HG03108 (cell line): ENCODE data around the gene ADH1C.
A peak's percentile ranks its signal among the peaks of the same experiment; 100 is the strongest.
"Not testable (repeated sequence)": the region's sequence is repeated elsewhere in the genome, so short reads cannot be mapped to it uniquely, and the experiment has no call there.

Source experiments
- ATAC-seq: cut with Tn5 transposase; IDR thresholded peaks from one replicate; pipeline ENCODE4 v1.9.1; 2021; ENCODE audit warnings: moderate library complexity; ENCODE audit not compliant: unreplicated experiment

ADH1C gene

DNA sequence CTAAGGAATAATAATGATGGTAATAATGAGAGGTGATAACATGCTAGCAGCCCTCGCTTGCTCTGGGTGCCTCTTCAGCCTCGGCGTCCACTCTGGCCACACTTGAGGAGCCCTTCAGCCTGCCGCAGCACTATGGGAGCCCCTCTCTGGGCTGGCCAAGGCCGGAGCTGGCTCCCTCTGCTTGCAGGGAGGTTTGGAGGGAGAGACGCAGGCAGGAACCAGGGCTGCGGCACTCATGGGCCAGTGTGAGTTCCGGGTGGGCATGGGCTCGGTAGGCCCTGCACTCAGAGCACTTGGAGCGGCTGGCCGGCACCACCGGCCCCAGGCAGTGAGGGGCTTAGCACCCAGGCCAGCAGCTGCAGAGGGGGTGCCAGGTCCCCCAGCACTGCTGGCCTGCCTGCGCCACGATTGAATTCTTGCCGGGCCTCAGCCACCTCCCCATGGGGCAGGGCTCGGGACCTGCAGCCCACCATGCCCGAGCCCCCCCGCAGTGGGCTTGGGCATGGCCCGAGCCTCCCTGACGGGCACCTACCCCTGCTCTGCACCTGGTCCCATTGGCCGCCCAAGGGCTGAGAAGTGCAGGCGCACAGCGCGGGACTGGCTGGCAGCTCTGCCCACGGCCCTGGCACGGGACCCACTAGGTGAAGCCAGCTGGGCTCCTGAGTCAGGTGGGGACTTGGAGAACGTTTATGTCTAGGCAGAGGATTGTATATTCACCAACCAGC lies 7.1 kb upstream of the ADH1C start:
- ATAC-seq: no peak

DNA sequence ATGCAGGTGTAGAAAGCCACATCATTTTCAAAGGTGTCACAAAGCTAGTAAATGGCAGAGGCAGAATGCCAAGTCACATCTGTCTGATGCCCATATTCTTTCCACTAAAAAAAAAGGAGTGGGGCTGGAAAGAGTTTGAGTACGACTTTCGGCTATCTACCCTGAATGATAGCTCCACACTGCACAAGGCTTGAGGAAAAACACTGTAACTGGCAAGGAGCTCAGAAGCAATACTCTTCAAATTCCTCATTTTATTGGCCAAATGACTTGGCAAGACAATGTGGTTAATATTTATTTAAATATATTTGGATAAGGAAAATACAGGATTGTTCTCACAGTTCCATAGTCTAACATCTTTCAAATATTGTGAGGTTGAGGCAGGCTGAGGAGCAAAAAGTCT lies 5.4 kb upstream of the ADH1C start:
- no peak for ATAC-seq

DNA sequence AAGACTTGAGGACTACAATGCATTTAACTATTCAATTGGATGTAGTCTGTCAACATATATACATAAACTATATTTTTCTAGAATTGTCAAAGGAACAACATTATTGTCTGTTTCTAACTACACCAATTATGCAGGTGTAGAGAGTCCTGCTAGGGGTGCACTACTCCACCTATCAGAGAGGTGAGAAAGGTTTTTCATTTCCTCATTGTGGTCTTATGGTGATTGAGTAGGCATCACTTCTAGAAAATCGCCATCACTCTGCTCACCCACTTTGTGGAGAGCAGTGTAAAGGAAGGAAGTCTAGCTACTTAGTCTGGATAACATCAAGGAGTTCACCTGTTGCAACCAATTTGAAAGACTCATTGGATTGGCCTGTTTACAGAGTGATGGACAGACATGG lies 4.4 kb upstream of the ADH1C start:
- peak; percentile 54 for ATAC-seq

DNA sequence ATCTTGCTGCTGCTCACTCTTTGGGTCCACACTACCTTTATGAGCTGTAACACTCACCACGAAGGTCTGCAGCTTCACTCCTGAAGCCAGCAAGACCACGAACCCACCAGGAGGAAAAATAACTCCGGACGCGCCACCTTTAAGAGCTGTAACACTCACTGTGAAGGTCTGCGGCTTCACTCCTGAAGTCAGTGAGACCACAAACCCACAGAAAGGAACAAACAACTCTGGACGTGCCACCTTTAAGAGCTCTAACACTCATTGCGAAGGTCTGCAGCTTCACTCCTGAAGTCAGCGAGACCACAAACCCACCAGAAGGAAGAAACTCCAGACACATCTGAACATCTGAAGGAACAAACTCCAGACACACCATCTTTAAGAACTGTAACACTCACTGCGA lies 3.6 kb upstream of the ADH1C start:
- not testable (repeated sequence) for ATAC-seq

DNA sequence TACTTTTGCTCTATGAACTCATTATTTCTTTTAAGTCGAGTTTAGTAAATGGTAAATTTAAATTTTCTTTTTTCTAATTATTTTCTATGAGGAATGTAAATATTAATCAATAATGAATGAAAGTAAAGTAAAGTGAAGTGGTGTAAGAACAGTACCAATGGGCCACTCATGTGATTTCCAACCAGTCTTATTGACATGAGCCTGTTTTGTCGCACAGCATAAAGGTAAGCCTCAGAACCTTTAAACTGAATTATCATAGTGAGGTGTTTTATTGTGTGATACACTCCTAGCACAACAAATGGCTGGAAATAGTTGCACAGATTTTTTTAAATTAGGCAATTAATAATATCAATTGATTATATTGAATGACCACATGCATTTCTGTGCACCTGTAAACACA lies 1.1 kb downstream of the ADH1C start:
- ATAC-seq: no peak

DNA sequence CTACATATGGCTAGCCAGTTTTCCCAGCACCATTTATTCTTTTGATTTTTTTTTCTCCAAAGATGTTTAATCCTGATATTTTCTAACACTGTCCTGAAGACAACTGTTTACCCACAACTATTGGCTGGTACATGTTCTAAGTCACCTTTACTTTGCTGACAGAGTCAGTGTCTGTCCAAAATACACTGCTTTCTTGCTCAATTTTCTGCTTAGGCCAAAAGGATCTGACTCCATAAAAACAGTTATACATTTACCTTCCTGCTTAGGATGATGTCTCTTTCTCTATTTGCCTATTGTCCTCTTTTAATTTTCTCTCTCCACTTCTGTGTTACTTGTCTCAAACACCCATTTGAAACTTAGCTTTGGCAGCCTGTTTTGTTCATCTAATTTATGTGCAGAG lies 3.2 kb downstream of the ADH1C start:
- ATAC-seq: no peak

DNA sequence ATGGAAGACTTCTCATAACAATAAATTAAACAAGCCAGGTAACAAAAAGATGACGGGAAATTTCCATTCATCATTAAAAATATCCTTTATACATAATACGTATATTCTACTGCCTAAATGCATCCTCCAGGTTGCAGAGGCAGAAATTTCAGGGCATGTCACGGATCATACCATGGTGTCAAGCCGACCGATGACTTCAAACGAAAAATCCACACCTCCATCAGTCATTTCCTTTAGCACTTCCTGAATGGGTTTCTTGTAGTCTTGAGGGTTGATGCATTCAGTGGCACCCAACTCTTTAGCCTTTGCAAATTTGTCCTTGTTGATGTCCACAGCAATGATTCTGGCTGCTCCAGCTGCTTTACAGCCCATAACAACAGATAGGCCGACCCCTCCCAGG lies 9.9 kb downstream of the ADH1C start:
- ATAC-seq: not testable (repeated sequence)

DNA sequence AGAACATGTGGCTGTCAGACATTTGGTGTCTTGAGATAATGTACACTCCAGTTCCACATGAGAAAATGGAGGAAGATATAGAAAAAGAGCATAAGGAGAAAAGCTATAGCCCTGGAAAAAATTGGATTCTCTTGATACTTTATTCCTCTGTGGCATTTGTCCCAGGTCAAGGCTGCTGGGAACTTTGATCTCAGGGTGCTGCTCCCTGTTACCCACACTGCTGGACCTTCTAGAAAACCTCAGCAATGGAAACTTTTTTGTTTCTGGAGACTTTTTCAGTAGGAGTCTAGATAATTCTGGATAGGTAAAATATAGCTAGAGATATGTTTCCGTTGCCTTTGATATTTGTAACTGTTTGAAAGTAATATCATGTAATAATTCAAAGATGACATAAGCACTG lies 11.1 kb downstream of the ADH1C start:
- ATAC-seq: no peak

DNA sequence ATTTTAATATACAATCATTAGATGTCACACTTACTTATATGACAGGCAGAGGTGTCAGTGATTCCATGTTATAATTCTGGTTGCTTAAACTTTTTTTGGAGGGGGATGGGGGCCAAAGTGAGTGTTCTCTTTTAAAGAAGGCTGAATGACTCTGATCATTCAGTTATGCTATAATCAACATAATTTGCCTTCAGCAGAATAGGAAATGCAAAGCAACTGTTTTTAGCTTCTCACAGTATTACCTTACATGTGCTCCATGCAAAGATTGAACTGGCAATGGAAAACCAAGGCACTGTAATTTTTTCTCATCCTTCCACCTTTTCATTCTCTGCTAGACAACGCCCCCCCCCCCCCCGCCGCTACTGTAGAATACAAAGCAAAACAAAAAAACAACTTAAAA lies 13.4 kb downstream of the ADH1C start:
- ATAC-seq: no peak

DNA sequence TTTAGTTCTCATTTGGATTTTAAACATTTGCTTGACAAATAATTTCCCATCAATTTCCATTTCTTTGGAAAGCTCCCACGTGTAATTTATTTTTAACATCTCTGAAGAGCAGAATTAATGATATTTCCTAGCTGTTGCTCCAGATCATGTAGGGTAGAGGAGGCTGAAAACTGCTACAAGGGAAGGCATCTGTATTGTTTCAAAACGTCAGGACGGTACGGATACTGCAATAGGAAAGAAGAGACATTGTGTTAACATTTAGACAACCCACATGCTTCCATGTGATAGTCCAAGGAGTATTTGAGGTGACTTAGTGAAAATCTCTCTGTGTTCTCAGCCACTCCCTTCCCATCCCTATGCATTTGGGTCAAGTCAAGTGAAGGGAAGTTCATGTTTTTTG lies 16.0 kb downstream of the ADH1C start:
- no peak for ATAC-seq

DNA sequence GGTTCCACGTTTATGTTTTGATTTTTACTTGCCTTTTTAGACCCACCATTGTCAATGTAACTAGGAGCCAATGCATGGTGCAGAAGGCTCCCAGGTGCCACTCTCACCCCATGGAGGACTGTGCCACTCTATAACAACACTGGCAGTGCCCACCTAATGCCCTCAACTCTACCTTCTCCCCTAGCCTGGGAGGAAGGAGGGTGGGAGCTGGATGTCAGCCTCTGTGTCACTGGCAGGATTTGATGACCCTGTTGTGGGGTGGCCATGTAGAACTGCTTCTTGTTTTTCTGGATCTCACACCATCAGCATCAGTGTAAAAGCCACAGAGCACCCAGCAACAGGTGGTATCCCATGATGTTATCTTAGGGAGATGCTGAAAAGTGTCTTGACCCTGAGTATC lies 17.7 kb downstream of the ADH1C start:
- ATAC-seq: no peak

DNA sequence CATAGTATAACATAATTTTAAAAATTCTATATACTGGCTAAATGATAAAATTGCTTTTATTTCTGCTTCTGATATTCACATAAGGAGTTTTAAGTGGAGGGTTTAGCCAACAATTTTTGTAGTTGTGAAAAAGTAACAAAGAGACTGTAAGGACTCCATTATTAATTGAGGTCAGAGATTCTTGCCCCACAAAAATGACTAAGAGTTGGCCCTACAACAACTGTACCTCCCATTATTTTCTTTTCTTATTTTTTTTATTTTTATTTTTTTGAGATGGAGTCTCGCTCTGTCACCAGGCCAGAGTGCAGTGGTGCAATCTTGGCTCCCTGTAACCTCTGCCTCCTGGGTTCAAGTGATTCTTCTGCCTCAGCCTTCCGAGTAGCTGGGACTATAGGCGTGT lies 21.9 kb downstream of the ADH1C start:
- ATAC-seq: no peak

DNA sequence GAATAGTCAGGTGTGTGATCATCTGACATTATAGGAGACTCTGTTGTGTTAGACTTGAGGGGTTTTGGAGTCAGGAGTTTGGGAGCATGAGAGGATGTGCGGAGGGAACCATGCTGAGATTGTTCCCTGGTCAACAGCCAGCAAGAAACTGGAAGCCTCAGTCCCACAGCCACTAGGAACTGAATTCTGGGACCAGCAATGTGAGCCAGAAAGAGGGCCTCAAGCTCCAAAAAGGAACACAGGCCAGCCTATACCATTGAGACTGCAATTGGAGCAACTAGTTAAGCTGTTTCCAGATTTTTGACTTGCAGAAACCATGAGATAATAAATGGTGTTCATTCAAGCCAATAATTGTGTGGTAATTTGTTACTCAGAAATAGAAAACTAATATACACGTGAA lies 22.7 kb downstream of the ADH1C start:
- ATAC-seq: no peak

DNA sequence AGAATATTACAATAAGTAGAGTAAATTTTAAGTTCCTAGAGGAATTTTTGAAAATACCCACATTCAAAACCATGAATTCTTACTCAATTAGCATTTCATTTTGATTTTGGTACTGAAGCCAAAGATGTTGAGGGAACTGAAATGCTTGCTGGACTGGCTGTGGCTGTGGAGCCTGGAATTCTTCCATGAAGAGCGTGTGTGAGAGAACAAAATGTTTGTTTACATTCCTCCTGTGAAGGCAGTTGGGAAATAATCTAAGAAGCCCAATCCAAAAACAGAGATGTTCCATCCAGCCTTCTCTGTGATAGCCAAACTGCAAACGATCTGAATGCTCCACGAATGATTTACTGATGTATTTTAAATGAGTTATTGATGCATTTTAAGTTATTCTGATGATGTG lies 27.6 kb downstream of the ADH1C start:
- no peak for ATAC-seq

DNA sequence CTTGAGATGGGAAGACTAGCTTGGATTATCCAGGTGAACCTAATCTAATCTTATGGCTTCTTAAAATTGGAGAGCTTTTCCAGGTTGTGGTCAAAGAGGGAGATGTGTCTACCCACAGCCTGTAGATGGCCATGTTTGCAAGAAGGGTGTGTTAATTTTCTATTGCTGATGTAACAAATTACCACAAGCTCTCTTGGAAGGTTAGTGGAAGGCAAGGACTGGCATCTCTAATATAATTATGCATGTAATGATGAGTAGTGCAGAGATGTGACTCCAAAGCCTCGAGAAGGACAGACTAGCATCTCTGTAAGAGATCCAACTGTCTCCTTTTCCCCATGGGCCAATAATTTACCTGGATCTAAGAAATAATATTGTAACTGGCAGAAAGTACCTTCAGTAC lies 28.2 kb downstream of the ADH1C start:
- no peak for ATAC-seq

DNA sequence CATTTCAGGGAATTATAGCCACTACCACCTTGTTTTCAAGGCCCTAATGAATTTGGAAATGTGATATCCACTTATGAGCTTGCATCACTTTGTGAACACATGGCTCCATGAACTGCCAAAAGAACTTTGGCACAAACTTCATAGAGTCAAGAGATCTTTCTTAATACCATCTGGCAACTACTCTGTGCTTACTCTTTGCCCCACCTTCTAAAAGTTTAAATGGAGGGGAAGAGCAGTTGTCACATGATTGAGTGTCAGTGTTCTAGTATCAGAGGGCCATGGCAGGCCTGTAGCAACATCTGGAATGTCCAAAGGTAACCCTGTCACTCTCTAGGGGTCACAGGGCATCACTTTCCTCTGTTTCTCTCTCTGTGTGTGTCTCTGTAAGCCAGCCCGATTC lies 28.8 kb downstream of the ADH1C start:
- ATAC-seq: no peak

DNA sequence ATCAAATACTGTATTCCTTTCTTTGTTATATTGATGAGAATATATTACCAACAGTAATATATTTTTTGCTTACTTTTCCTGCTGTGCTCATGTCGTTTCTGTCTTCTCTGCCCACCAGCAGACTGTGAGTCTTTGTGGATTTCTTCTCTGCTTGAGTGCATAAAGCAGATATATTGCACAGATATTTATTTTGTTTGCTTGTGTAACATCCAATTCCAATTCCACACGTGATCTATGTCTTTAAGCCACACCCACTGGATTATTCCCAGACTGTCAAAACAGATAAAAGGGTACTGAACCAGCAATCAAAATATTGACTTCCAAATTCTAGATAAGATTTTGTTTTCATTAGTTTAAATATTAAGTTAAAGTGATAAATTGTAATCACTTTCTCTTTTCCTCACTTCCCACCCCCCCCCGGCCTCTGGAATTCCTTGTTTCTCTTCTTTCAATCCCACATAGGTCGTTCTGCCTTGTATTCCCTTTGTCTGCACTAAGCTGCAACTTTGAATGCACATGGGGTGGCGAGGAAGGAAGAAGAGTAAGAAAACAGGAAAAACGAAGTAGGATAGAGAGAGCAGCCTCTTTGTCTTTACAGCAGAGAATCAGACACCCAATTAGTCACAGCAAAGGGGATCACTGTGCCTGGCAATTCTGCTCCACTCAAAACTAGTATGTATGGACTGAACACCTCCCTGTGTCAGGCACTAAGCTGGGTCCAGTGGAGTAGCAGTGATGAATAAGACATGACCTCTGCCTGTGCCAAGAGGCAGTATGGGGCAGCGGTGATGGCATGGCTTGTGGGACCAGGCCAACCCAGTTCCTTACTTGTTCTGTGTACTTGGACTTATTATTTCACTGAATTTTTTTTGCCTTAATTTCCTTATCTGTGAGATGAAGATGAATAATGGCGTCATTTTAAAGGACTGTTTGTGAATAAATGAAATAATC lies 31.0 kb downstream of the ADH1C start, which contains the start of gene ADH1B:
ADH1B (minus strand) TSS at position 161 of the 951 bp plus-strand sequence; CDS start at position 91, 70 bp downstream.
- no peak for ATAC-seq

DNA sequence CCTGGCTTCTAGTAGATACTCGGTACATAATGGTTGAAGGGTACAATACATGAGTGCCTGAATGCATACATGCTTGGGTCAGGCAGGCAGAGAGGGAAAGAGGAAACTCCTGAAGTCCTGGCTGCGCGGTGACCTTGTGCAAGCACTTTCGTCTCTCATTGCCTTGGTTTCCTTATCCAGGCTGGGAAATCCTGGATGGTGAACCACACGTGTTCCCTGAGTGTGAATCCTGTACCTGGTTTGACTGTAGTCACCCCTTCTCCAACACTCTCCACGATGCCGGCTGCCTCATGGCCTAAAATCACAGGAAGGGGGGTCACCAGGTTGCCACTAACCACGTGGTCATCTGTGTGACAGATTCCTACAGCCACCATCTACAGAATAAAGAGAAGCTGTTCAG lies 34.7 kb downstream of the ADH1C start:
- ATAC-seq: not testable (repeated sequence)

DNA sequence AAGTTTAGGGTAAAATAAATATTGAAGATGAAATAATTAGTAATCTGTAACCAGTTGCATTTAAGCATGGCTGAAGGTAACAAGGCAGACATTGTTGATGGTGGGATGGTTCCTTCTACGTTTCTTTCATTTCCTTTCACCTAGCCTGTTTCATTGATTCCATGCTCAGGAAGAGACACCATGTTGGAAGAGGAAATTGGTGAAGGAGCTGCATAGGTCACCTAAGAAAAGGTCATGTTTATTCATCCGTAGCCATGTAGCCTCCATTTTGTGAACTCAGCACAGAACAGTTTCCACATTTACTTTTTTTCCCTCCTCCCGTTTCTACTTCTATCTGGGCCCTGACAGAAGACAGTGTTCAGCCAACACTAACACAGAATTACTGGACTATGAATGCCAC lies 35.2 kb downstream of the ADH1C start:
- no peak for ATAC-seq

DNA sequence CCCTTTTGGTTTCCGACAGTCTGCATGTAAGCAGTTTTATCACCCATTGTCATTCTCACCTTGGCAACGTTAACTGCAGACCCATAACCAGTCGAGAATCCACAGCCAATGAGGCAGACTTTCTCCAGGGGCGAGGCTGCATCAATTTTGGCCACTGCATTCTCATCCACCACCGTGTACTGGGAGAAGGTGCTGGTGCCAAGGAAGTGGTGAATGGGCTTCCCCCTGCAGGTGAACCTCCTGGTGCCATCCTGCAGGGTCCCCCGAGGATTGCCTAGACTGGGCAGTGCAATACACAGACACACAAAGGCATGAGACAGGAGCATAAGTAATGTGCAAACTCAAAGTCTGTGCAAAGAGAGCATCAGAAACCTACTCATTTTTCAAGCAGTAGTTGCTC lies 36.7 kb downstream of the ADH1C start:
- no peak for ATAC-seq

DNA sequence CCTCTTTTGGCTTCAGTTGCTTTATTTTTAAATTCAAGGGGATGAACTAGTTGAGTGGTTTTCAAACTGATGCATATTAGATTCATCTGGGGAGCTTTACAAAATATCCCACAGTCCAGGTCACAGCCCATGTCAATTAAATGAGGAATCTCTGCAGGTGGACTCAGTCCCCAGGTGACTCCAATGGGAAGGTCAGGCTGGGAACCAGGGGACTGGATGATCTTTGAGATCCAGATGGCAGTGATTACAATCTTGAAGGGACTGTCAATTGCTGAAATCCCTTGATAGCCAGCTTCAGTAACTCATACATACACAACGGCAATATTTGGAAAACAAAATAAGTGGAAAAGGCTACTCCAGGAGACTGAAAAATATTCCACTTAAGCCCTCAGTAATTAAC lies 38.3 kb downstream of the ADH1C start:
- ATAC-seq: no peak

DNA sequence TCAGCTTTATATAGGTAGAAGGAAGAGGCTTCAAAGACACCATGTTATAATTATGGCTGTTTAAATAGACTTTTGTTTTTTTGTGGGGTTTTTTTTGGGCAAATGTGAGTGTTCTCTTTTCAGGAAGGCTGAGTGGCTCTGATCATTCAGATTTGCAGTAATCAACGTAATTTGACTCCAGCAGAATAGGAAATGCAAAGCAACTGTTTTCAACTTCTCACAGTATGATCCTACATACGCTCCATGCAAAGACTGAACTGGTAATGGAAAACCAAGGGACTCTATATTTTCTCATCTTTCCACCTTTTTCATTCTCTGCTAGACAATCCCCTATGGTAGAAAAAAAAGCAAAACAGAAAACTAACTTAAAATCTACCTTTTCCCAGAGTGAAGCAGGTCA lies 42.2 kb downstream of the ADH1C start:
- ATAC-seq: no peak
